Measurements from ENCODE around the gene SLC30A9. TPM values are rescaled to one million over a fixed set of nuclear protein-coding genes. Genes with fewer than 3 reads are reported as not detected.

SLC30A9 gene
- polyA plus RNA-seq, 1 donor (not counting 4 experiments of a cell fraction or from before 2014, with no cell fraction given) = 53.0 TPM

DNA sequence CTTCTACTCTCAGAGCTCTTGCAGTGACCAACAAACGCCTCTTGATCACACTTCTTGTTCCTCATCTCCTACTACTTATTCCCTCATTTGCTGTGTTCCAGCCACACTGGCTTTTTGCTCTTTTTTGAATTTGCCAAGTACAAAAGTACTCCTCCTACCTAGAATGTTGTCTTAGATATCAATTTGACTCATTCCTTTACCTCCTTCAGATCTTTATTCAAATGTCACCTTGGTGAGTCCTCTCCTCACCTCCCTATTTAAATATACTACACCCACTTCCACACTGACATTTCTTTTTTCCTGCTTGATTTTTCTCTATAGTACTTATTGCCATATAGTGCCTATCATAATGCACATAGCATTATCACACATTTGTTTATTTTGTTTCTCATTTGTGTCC is 15.0 kb upstream of the SLC30A9 start:
- Histone ChIP-seq H3K4me2 (ENCODE audit: control insufficient read depth, extremely low read depth, insufficient read depth, low read depth, low read length) (no peak overlapping the region), H2AFZ (ENCODE audit: control insufficient read depth, low read length) (no peak overlapping the region), H3K27me3 (ENCODE audit: control insufficient read depth, extremely low read depth, insufficient read depth, low read length) (no peaks in the 10 kb centered on the region), H3K9ac (ENCODE audit: control insufficient read depth, extremely low read depth, insufficient read depth, low read length) (no peak overlapping the region), H3K9me1 (ENCODE audit: control insufficient read depth, extremely low read depth, insufficient read depth, low read length) (no peaks in the 10 kb centered on the region), H4K20me1 (ENCODE audit: control insufficient read depth, extremely low read depth, insufficient read depth, low read length) (no peaks in the 10 kb centered on the region), H3K9me3 (ENCODE audit: control insufficient read depth, low read depth, low read length) (no peaks in the 10 kb centered on the region), H3K27ac (ENCODE audit: control insufficient read depth, insufficient read depth, low read length) (no peak overlapping the region), H3K36me3 (ENCODE audit: control insufficient read depth in 2 of 2, extremely low read depth in 1 of 2, insufficient read depth in 2 of 2, low read length in 2 of 2) (no peaks in the 10 kb centered on the region), H3K79me2 (ENCODE audit: control insufficient read depth, insufficient read depth, low read length) (no peaks in the 10 kb centered on the region), H3K4me1 (ENCODE audit: control insufficient read depth, extremely low read depth, insufficient read depth, low read length) (peaks cover 2% of the 10 kb centered on the region), H3K4me3 (ENCODE audit: control insufficient read depth in 2 of 3, extremely low read depth in 1 of 3, insufficient read depth in 2 of 3, low read depth in 1 of 3, low read length in 3 of 3) (no peak overlapping the region)
- no peak for TF ChIP-seq EZH2 (IDR thresholded peaks at IDR 0.05; ENCODE audit: low read length)
- TF ChIP-seq, protein P1, sequence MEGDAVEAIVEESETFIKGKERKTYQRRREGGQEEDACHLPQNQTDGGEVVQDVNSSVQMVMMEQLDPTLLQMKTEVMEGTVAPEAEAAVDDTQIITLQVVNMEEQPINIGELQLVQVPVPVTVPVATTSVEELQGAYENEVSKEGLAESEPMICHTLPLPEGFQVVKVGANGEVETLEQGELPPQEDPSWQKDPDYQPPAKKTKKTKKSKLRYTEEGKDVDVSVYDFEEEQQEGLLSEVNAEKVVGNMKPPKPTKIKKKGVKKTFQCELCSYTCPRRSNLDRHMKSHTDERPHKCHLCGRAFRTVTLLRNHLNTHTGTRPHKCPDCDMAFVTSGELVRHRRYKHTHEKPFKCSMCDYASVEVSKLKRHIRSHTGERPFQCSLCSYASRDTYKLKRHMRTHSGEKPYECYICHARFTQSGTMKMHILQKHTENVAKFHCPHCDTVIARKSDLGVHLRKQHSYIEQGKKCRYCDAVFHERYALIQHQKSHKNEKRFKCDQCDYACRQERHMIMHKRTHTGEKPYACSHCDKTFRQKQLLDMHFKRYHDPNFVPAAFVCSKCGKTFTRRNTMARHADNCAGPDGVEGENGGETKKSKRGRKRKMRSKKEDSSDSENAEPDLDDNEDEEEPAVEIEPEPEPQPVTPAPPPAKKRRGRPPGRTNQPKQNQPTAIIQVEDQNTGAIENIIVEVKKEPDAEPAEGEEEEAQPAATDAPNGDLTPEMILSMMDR (optimal IDR thresholded peaks at IDR 0.05 in 1 of 3, IDR thresholded peaks at IDR 0.05 in 1 of 3, conservative IDR thresholded peaks at IDR 0.05 in 1 of 3; ENCODE audit: extremely low read depth in 1 of 3, insufficient read depth in 2 of 3, low read length in 3 of 3) = no peak
- dilution Hi-C loops (cut with MboI; ENCODE audit: extremely low pct_ligation_motif_present, low sequenced_read_pairs) = no loop called here
- FAIRE-seq (no peak), DNase-seq (ENCODE audit: low read depth, low spot score) (no peak)

GRCh38 chr4:41976775-41977516 is 13.4 kb upstream of the SLC30A9 start:
- no peak for TF ChIP-seq EZH2 (IDR thresholded peaks at IDR 0.05; ENCODE audit: low read length)
- TF ChIP-seq, protein P1 (optimal IDR thresholded peaks at IDR 0.05 in 1 of 3, IDR thresholded peaks at IDR 0.05 in 1 of 3, conservative IDR thresholded peaks at IDR 0.05 in 1 of 3; ENCODE audit: extremely low read depth in 1 of 3, insufficient read depth in 2 of 3, low read length in 3 of 3) = no peak
- Histone ChIP-seq H3K27me3 (ENCODE audit: control insufficient read depth, extremely low read depth, insufficient read depth, low read length) (no peaks in the 10 kb centered on the region), H3K36me3 (ENCODE audit: control insufficient read depth in 2 of 2, extremely low read depth in 1 of 2, insufficient read depth in 2 of 2, low read length in 2 of 2) (no peaks in the 10 kb centered on the region), H4K20me1 (ENCODE audit: control insufficient read depth, extremely low read depth, insufficient read depth, low read length) (no peaks in the 10 kb centered on the region), H3K4me1 (ENCODE audit: control insufficient read depth, extremely low read depth, insufficient read depth, low read length) (peaks cover 2% of the 10 kb centered on the region), H3K9ac (ENCODE audit: control insufficient read depth, extremely low read depth, insufficient read depth, low read length) (no peak overlapping the region), H2AFZ (ENCODE audit: control insufficient read depth, low read length) (no peak overlapping the region), H3K4me3 (ENCODE audit: control insufficient read depth in 2 of 3, extremely low read depth in 1 of 3, insufficient read depth in 2 of 3, low read depth in 1 of 3, low read length in 3 of 3) (no peak overlapping the region), H3K9me3 (ENCODE audit: control insufficient read depth, low read depth, low read length) (no peaks in the 10 kb centered on the region), H3K27ac (ENCODE audit: control insufficient read depth, insufficient read depth, low read length) (no peak overlapping the region), H3K9me1 (ENCODE audit: control insufficient read depth, extremely low read depth, insufficient read depth, low read length) (no peaks in the 10 kb centered on the region), H3K79me2 (ENCODE audit: control insufficient read depth, insufficient read depth, low read length) (no peaks in the 10 kb centered on the region), H3K4me2 (ENCODE audit: control insufficient read depth, extremely low read depth, insufficient read depth, low read depth, low read length) (no peak overlapping the region)
- dilution Hi-C loops (cut with MboI; ENCODE audit: extremely low pct_ligation_motif_present, low sequenced_read_pairs) = no loop called here
- FAIRE-seq (no peak), DNase-seq (ENCODE audit: low read depth, low spot score) (no peak)

Data from keratinocyte (primary cell).